SK-N-SH treated with all-trans-retinoic acid at 6 μM for 48 hours (cell line): Measurements from ENCODE around the gene STK16.

Experiments
- CREB5 ChIP-seq: fragments of 250-450 bp; sonication (Bioruptor Pico); IDR thresholded peaks from 2 replicates; pipeline ENCODE4 v1.5.1; 2020; ENCODE audit warnings: low read depth, mild to moderate bottlenecking, moderate library complexity
- ESRRG ChIP-seq: fragments of 250-450 bp; sonication (Bioruptor Pico); IDR thresholded peaks from 2 replicates; pipeline ENCODE4 v1.6.1; 2021; ENCODE audit warnings: mild to moderate bottlenecking
- OSR1 ChIP-seq: fragments of 250-450 bp; sonication (Bioruptor Pico); IDR thresholded peaks from 2 replicates; pipeline ENCODE4 v1.8.0; 2022; ENCODE audit warnings: moderate library complexity, mild to moderate bottlenecking, inconsistent platforms
- POU6F1 ChIP-seq: fragments of 250-450 bp; sonication (Bioruptor Pico); IDR thresholded peaks from 2 replicates; pipeline ENCODE4 v1.8.0; 2021; ENCODE audit warnings: low read depth, mild to moderate bottlenecking, moderate library complexity, borderline replicate concordance
- TCF4 ChIP-seq: fragments of 250-450 bp; sonication (Bioruptor Pico); IDR thresholded peaks from 2 replicates; pipeline ENCODE4 v1.8.0; 2021; ENCODE audit warnings: mild to moderate bottlenecking, moderate library complexity, borderline replicate concordance
- ZFP30 ChIP-seq: fragments of 450-650 bp; formaldehyde crosslinking; IDR thresholded peaks from 2 replicates; pipeline ENCODE4 v1.5.0; 2022; ENCODE audit warnings: mild to moderate bottlenecking, moderate library complexity
- ZNF565 ChIP-seq: fragments of 450-650 bp; formaldehyde crosslinking; conservative IDR thresholded peaks from 2 replicates; pipeline ENCODE4 v1.5.0; 2020; ENCODE audit warnings: low read depth, mild to moderate bottlenecking, moderate library complexity

DNA sequence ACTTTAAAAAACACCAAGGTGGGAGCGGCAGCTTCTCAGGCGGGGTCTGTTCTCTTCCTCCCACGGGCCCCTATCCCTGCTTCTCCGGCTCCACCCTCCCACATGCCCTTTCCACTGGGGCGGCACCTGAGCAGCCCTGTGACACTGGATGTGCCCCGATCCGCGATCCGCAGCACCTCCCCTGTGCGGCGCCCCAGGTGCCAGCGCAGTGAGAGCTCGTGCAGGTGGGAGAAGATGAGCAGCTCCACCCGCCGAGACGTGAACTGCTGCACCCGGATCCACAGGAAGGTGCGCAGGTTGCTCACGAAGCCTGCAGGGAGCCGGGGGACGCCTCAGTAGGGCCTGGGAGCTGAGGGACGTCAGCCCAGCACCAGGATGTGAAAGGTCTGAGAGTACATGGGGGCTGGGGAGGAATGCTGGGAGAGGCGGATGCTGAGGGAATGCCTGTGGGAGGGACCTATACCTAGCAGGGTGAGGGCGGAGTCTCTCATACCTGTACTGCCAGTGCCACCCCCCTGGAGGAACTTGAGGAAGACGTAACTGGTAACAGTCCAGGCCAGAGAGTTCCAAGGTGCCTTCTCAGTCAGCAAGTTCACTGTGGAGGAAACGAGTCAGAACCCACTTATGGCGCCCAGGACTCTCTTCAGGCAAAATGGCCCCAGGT lies 29.3 kb upstream of the STK16 start:
- TF ChIP-seq ZNF565, result no peak
- no peak for TF ChIP-seq OSR1 (CRISPR knock-in tag)
- no peak for TF ChIP-seq ESRRG (CRISPR knock-in tag)
- TF ChIP-seq ZFP30, result no peak
- no peak for TF ChIP-seq CREB5
- no peak for TF ChIP-seq TCF4
- no peak for TF ChIP-seq POU6F1
